Keratinocyte (primary cell): ENCODE results near the gene CXCL1. TPM values are rescaled to one million over a fixed set of nuclear protein-coding genes. Genes with fewer than 3 reads are reported as not detected.

ENCODE experiments used
- DNase-seq: peaks from one replicate; pipeline ENCODE4 v3.0.0-alpha.2; 2011; ENCODE audit warnings: low read depth, missing footprints, low spot score
- FAIRE-seq: peaks from 2 replicates; lab custom pipeline; 2011; peaks lifted over from hg19 to GRCh38; lab: Jason Lieb, UNC
- H2AFZ ChIP-seq: 2 replicates; pipeline ENCODE4 v1.6.0; 2012; ENCODE audit warnings: low read length, control low read depth, inconsistent platforms; ENCODE audit not compliant: control insufficient read depth
- H3K27ac ChIP-seq: 2 replicates; pipeline ENCODE4 v1.5.1; 2011; ENCODE audit warnings: low read length; ENCODE audit not compliant: control insufficient read depth, insufficient read depth
- H3K27me3 ChIP-seq: 3 replicates; pipeline ENCODE4 v1.6.0; 2011; ENCODE audit warnings: low read length; ENCODE audit not compliant: control insufficient read depth, insufficient read depth; ENCODE audit errors: extremely low read depth
- H3K36me3 ChIP-seq, 2 experiments: 2 replicates in 1 of 2; 3 replicates in 1 of 2; pipeline ENCODE4 v1.5.1; 2011; ENCODE audit warnings: low read length in 2 of 2, mild to moderate bottlenecking in 1 of 2; ENCODE audit not compliant: control insufficient read depth in 2 of 2, insufficient read depth in 2 of 2; ENCODE audit errors: extremely low read depth in 1 of 2
- H3K4me1 ChIP-seq: 3 replicates; pipeline ENCODE4 v1.5.1; 2011; ENCODE audit warnings: low read length; ENCODE audit not compliant: control insufficient read depth, insufficient read depth; ENCODE audit errors: extremely low read depth
- H3K4me2 ChIP-seq: 3 replicates; pipeline ENCODE4 v1.6.0; 2011; ENCODE audit warnings: low read depth, low read length; ENCODE audit not compliant: control insufficient read depth, insufficient read depth; ENCODE audit errors: extremely low read depth
- H3K4me3 ChIP-seq, 3 experiments: fragments of 200-600 bp in 1 of 3; sonication (generic) in 1 of 3; 2 replicates in 2 of 3; 3 replicates in 1 of 3; pipeline ENCODE4 v1.5.1; 2011 to 2016; ENCODE audit warnings: low read length in 3 of 3, mild to moderate bottlenecking in 3 of 3, control low read depth in 2 of 3, inconsistent platforms in 1 of 3, low read depth in 1 of 3, mixed read lengths in 1 of 3, mixed run types in 1 of 3, moderate library complexity in 1 of 3; ENCODE audit not compliant: control insufficient read depth in 2 of 3, insufficient read depth in 2 of 3; ENCODE audit errors: extremely low read depth in 1 of 3
- H3K79me2 ChIP-seq: 2 replicates; pipeline ENCODE4 v1.6.0; 2012; ENCODE audit warnings: low read length; ENCODE audit not compliant: control insufficient read depth, insufficient read depth
- H3K9ac ChIP-seq: 3 replicates; pipeline ENCODE4 v1.6.0; 2011; ENCODE audit warnings: low read length; ENCODE audit not compliant: control insufficient read depth, insufficient read depth; ENCODE audit errors: extremely low read depth
- H3K9me1 ChIP-seq: 3 replicates; pipeline ENCODE4 v1.6.0; 2011; ENCODE audit warnings: low read length; ENCODE audit not compliant: control insufficient read depth, insufficient read depth; ENCODE audit errors: extremely low read depth
- H3K9me3 ChIP-seq: 2 replicates; pipeline ENCODE4 v1.5.1; 2012; ENCODE audit warnings: low read depth, low read length; ENCODE audit not compliant: control insufficient read depth
- H4K20me1 ChIP-seq: 3 replicates; pipeline ENCODE4 v1.6.0; 2011; ENCODE audit warnings: low read length; ENCODE audit not compliant: control insufficient read depth, insufficient read depth; ENCODE audit errors: extremely low read depth
- EZH2 ChIP-seq: IDR thresholded peaks from one replicate; pipeline ENCODE4 v1.6.1; 2012; ENCODE audit warnings: inconsistent platforms, mild to moderate bottlenecking, low read length, moderate library complexity
- dilution Hi-C: fragments of 300-500 bp; cut with MboI; formaldehyde crosslinking; loops from one replicate; pipeline ENCODE4 v1.7.0; 2020; ENCODE audit warnings: low sequenced_read_pairs; ENCODE audit not compliant: extremely low pct_ligation_motif_present
- polyA plus RNA-seq, 5 experiments: library from polyadenylated mRNA; depleted of rRNA in 3 of 5; stranded (reverse) in 3 of 5; stranded (forward) in 1 of 5; unstranded in 1 of 5; fragments of >200 nt; gene quantifications; 1 replicate in 1 of 5; 2 replicates in 3 of 5; 3 replicates in 1 of 5; pipeline versions ENCODE4 v1.2.1 to v1.2.3, GENCODE V29; 2011 to 2012; ENCODE audit warnings: missing spikeins in 2 of 5, low read depth in 1 of 5, low replicate concordance in 1 of 5
- TF ChIP-seq, protein P1 (sequence below), 3 experiments: IDR thresholded peaks in 1 of 3; conservative IDR thresholded peaks in 1 of 3; optimal IDR thresholded peaks in 1 of 3; 2 replicates in 2 of 3; 3 replicates in 1 of 3; pipeline versions ENCODE3 to v1.5.1; 2011; ENCODE audit warnings: low read length in 3 of 3, mild to moderate bottlenecking in 3 of 3, moderate library complexity in 2 of 3, control low read depth in 1 of 3, inconsistent platforms in 1 of 3; ENCODE audit not compliant: insufficient read depth in 2 of 3; ENCODE audit errors: extremely low read depth in 1 of 3

The CXCL1 gene
- polyA plus RNA-seq, 1 donor (not counting 4 experiments of a cell fraction or from before 2014, with no cell fraction given): 35.5 TPM

GRCh38 chr4:73917081-73917501, 47.9 kb downstream of the CXCL1 start:
- Histone ChIP-seq H3K27ac (peak overlapping the region; percentile 50), H3K4me3 (no peak overlapping the region), H3K9ac (no peak overlapping the region), H3K9me1 (no peaks in the 10 kb centered on the region), H3K27me3 (no peaks in the 10 kb centered on the region), H3K79me2 (no peaks in the 10 kb centered on the region), H3K36me3 (no peaks in the 10 kb centered on the region), H3K4me1 (peaks cover 24% of the 10 kb centered on the region), H3K4me2 (peak overlapping the region; percentile 28), H4K20me1 (no peaks in the 10 kb centered on the region), H3K9me3 (no peaks in the 10 kb centered on the region), H2AFZ (peak overlapping the region; percentile 8)
- no peak for TF ChIP-seq EZH2
- TF ChIP-seq, protein P1, sequence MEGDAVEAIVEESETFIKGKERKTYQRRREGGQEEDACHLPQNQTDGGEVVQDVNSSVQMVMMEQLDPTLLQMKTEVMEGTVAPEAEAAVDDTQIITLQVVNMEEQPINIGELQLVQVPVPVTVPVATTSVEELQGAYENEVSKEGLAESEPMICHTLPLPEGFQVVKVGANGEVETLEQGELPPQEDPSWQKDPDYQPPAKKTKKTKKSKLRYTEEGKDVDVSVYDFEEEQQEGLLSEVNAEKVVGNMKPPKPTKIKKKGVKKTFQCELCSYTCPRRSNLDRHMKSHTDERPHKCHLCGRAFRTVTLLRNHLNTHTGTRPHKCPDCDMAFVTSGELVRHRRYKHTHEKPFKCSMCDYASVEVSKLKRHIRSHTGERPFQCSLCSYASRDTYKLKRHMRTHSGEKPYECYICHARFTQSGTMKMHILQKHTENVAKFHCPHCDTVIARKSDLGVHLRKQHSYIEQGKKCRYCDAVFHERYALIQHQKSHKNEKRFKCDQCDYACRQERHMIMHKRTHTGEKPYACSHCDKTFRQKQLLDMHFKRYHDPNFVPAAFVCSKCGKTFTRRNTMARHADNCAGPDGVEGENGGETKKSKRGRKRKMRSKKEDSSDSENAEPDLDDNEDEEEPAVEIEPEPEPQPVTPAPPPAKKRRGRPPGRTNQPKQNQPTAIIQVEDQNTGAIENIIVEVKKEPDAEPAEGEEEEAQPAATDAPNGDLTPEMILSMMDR (optimal IDR thresholded peaks at IDR 0.05 in 1 of 3, IDR thresholded peaks at IDR 0.05 in 1 of 3, conservative IDR thresholded peaks at IDR 0.05 in 1 of 3; ENCODE audit: extremely low read depth in 1 of 3, insufficient read depth in 2 of 3, low read length in 3 of 3): no peak
- DNase-seq (peak; percentile 21), FAIRE-seq (peak; percentile 89)
- dilution Hi-C loops: no loop called here

DNA sequence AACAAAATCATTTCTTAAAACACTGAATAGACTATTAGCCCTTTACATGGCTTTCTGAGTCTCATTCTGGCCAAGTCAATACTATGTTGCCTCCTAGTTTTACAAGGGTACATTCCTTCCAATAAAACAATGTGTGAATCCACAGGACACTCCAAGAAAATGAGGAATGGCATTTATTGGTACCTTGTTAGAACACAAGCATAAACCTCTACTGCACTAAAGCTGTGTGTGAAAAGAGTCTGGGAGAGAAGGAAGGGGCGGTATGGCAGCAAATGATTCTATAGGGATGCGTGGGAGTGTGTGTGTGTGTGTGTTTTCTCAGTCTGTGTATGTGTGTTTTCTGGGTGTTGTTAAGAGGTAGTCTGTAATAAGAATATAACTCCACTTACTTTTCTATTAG, 48.9 kb downstream of the CXCL1 start:
- no peak overlapping the region for H3K4me3 ChIP-seq
- H2AFZ ChIP-seq: peak overlapping the region; percentile 2
- H3K4me2 ChIP-seq: no peak overlapping the region
- dilution Hi-C loops: no loop called here
- DNase-seq (no peak), FAIRE-seq (peak; percentile 36)
- no peaks in the 10 kb centered on the region for H3K27me3 ChIP-seq
- no peak overlapping the region for H3K27ac ChIP-seq
- H3K36me3 ChIP-seq: no peaks in the 10 kb centered on the region
- H4K20me1 ChIP-seq: no peaks in the 10 kb centered on the region
- no peaks in the 10 kb centered on the region for H3K9me3 ChIP-seq
- TF ChIP-seq EZH2: no peak
- TF ChIP-seq, protein P1 (optimal IDR thresholded peaks at IDR 0.05 in 1 of 3, IDR thresholded peaks at IDR 0.05 in 1 of 3, conservative IDR thresholded peaks at IDR 0.05 in 1 of 3; ENCODE audit: extremely low read depth in 1 of 3, insufficient read depth in 2 of 3, low read length in 3 of 3): no peak
- H3K4me1 ChIP-seq: peaks cover 24% of the 10 kb centered on the region
- H3K9me1 ChIP-seq: no peaks in the 10 kb centered on the region
- H3K9ac ChIP-seq: no peak overlapping the region
- H3K79me2 ChIP-seq: no peaks in the 10 kb centered on the region
